ENCODE results near the gene CEP76.
"Not testable (repeated sequence)": the region's sequence is repeated elsewhere in the genome, so short reads cannot be mapped to it uniquely, and the experiment has no call there.

CEP76 gene

DNA sequence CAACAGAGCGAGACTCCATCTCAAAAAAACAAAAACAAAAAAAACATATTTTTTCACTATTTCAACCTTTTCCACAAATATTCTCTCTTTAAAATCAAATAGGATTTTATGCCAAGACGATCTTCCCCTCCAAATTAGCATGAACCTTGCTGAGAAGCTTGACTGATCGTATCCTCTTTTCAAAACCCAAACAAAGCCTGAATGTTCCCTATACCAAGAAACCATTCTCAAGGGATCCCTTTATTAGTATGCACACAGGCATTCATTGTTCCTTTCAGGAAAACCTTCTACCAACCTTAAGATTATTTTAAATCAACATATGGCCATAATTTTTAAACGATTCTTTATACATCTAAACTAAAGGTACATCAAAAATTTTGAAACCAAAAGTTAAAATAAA lies 50.9 kb downstream of the CEP76 start:
- in situ Hi-C loops (cut with HindIII; ENCODE audit: low sequenced_read_pairs): no loop called here

GRCh38 chr18:12647773-12648172 lies 54.8 kb downstream of the CEP76 start:
- in situ Hi-C loops (cut with HindIII; ENCODE audit: low sequenced_read_pairs): no loop called here

DNA sequence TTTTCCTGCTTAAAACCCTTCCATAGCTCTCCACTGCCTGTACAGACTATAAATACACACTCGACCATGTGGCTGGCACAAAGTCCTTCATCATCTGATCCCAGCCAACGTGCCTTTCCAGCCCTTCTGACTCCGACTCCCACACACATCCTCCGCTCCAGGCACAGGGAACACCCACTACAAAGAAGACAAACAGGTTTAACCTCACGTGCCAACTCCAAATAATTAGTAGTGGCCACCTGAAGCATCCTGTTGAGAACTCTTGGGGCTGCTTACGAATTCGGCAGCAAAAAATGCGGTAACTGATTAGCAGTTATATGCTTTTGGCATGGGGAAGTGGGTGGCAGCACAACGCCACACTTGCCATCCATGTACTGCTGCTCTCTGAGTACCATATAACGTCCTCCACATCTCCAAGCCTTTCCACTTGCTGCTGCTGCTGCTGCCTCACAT lies 56.7 kb downstream of the CEP76 start:
- in situ Hi-C loops (cut with HindIII; ENCODE audit: low sequenced_read_pairs): no loop called here

DNA sequence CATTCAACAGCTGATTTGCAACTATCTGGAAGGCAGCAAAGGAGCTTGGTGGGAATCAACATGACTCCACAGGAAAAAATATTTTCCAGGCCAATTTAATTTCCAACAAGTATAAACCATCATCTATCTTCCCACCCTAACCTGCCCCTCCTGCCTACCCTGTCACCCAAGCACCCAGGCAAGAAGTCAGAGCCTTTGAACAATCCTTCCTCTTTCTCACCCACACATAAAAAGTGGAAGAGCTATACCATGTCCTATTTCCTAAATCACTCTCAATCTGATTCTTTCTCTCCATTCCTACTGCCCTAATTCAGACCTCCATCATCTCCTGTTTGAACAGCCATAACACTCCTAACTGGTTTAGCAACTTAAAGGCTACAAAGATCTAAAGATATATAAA lies 57.3 kb downstream of the CEP76 start:
- in situ Hi-C loops (cut with HindIII; ENCODE audit: low sequenced_read_pairs): no loop called here

DNA sequence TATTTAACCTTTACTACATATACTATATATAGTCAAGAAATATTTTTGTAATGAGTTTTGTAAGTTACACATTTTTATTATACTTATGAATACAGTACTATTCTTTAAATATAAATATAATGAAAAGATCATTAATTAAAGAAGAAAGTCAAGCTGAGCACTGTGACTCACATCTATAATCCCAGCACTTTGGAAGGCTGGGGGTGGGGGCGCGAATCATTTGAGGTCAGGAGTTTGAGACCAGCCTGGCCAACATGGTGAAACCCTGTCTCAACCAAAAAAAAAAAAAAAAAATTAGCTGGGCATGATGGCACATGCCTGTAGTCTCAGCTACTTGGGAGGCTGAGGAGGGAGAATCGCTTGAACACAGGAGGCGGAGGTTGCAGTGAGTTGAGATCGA lies 58.8 kb downstream of the CEP76 start:
- in situ Hi-C loops (cut with HindIII; ENCODE audit: low sequenced_read_pairs): not testable (repeated sequence)

DNA sequence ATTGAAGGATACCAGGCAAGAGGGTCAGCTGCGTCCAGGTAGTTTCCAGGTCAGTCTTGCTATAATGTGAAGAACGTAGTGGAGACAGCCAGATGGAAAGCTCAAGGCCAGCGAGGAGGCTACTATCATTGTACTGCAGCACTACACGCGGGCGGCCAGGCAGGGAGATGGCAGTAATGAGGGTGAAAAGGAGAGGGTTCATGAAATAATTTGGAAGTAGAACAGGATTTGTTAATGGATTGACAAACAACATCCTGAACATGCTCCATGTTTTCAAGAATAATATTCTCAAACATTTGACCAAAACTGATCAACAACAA lies 61.7 kb downstream of the CEP76 start:
- in situ Hi-C loops (cut with HindIII; ENCODE audit: low sequenced_read_pairs): no loop called here

DNA sequence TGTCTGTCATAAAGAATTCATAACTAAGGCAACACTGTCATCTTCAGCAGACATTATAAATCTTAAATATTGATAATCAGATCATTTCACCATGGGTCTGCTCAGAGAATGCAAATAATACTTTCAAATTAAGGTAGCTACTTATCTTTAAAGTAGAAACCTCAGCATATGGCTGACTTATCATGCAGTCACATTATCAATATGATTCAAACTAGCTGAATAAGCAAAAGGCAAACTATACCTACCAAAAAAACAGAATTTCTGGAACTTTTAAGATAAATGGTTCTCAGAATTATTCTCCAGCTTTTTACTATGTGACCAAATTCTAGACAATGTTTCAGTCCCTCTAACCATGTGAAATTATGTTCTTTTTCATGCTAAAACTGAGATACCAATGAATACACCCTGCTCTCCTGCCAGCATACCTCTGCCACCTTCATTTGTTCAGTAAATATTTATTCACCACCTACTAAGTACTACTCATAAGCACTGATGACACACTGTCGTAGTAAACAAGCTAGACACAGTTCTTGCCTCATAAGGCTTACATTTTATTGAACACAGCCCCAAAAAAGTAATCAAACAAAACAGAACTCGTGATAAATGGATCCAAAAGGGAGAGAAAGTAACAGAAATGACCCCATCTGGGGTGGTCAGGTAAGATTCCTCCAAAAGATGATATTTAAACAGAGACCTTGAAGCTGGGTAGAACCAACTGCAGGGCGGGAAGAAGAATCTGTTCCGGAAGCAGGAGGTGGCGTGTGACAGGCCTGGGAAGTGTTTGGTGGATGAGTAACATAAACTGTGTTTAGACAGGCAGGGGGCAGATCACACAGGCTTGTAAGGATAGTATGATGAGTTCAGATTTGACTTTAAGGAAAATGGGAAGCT lies 62.3 kb downstream of the CEP76 start:
- in situ Hi-C loops (cut with HindIII; ENCODE audit: low sequenced_read_pairs): no loop called here

DNA sequence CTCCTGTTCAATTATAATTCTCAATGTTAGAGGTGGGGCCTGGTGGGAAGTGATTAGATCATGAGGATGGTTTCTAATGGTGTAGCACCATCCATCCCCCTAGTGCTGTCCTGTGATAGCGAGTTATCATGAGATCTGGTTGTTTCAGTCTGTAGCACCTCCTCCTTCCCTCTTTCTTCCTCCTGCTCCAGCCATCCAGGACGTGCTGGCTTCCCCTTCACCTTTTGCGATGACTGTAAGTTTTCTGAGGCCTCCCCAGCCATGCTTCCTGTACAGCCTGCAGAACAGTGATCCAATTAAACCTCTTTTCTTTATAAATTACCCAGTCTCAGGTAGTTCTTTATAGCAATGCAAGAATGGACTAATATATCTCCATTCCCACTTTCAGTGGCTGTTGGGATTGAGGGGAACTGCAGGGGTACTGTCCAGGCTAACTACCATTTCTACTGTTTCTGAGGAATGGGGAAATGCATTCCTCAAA lies 63.8 kb downstream of the CEP76 start:
- in situ Hi-C loops (cut with HindIII; ENCODE audit: low sequenced_read_pairs): no loop called here

DNA sequence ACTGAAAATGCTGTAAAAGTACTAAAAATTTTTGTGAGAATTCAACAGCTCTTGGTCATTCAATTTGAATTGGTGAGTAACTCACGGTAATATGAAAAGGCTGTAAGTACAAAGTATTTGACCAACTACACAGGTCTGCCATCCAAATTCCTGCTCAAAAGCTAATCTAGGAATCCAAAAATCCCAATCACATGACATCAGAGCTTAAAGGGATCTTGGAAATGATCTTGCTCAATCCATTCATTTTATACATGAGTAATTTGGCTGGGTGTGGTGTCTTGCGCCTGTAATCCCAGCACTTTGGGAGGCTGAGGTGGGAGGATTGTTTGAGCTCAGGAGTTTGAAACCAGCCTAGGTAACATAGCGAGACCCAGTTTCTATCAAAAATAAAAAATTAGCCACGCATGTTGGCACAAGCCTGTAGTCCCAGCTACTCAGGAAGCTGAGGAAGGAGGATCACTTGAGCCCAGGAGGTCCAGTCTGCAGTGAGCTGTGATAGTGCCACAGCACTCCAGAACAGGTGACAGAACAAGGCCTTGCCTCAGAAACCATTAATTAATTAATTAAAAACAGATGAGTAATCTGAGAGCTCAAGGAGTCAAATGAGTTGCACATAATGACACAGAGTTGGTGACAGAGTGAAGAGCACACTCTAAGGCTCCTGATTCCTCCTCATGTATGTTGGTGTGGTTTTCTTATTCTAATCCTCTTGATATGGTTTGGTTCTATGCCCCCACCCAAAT lies 64.5 kb downstream of the CEP76 start:
- in situ Hi-C loops (cut with HindIII; ENCODE audit: low sequenced_read_pairs): no loop called here

GRCh38 chr18:12637393-12637792 lies 65.1 kb downstream of the CEP76 start:
- in situ Hi-C loops (cut with HindIII; ENCODE audit: low sequenced_read_pairs): no loop called here

GRCh38 chr18:12631831-12632477 lies 70.6 kb downstream of the CEP76 start:
- in situ Hi-C loops (cut with HindIII; ENCODE audit: low sequenced_read_pairs): no loop called here

- in situ Hi-C loops (cut with HindIII; ENCODE audit: low sequenced_read_pairs): no loop called here
Observed at GRCh38 chr18:12630136-12630535, 72.4 kb downstream of the CEP76 start.

- in situ Hi-C loops (cut with HindIII; ENCODE audit: low sequenced_read_pairs): no loop called here
Observed at GRCh38 chr18:12628706-12629702, 73.5 kb downstream of the CEP76 start.

- in situ Hi-C loops (cut with HindIII; ENCODE audit: low sequenced_read_pairs): not testable (repeated sequence)
Observed at GRCh38 chr18:12627199-12627598, 75.3 kb downstream of the CEP76 start.

- in situ Hi-C loops (cut with HindIII; ENCODE audit: low sequenced_read_pairs): no loop called here
Observed at GRCh38 chr18:12625241-12625640, 77.3 kb downstream of the CEP76 start.
